ENCODE data around the gene NOP14. TPM values are rescaled to one million over a fixed set of nuclear protein-coding genes. Genes with fewer than 3 reads are reported as not detected.
"Not testable (repeated sequence)": the region's sequence is repeated elsewhere in the genome, so short reads cannot be mapped to it uniquely, and the experiment has no call there.

Gene NOP14
- total RNA-seq, 1 donor = 11.3 TPM

GRCh38 chr4:2962614-2963174 lies 512 bp downstream of the NOP14 start:
- peak in 2 of 3 donors; percentile 66 for DNase-seq (ENCODE audit: low read depth in 2 of 3, low spot score in 2 of 3)

- DNase-seq (ENCODE audit: low read depth in 2 of 3, low spot score in 2 of 3) = peak in 1 of 3 donors; percentile 37
These were observed 1.3 kb downstream of the NOP14 start for GRCh38 chr4:2961811-2962441.

- peak in 1 of 3 donors; percentile 44 for DNase-seq (ENCODE audit: low read depth in 2 of 3, low spot score in 2 of 3)
These were observed 1.8 kb downstream of the NOP14 start for GRCh38 chr4:2961421-2961810.

GRCh38 chr4:2960450-2960849 lies 2.8 kb downstream of the NOP14 start:
- DNase-seq (ENCODE audit: low read depth in 2 of 3, low spot score in 2 of 3) = not testable (repeated sequence)

- DNase-seq (ENCODE audit: low read depth in 2 of 3, low spot score in 2 of 3) = no peak
These were observed 4.8 kb downstream of the NOP14 start for GRCh38 chr4:2958446-2958845.

GRCh38 chr4:2955186-2956044 lies 7.8 kb downstream of the NOP14 start:
- not testable (repeated sequence) for DNase-seq (ENCODE audit: low read depth in 2 of 3, low spot score in 2 of 3)

GRCh38 chr4:2954358-2955185 lies 8.6 kb downstream of the NOP14 start:
- DNase-seq (ENCODE audit: low read depth in 2 of 3, low spot score in 2 of 3) = peak in 2 of 3 donors; percentile 20 to 64

- no peak for DNase-seq (ENCODE audit: low read depth in 2 of 3, low spot score in 2 of 3)
These were observed 9.7 kb downstream of the NOP14 start for GRCh38 chr4:2953496-2953895.

- no peak for DNase-seq (ENCODE audit: low read depth in 2 of 3, low spot score in 2 of 3)
These were observed 12.8 kb downstream of the NOP14 start for GRCh38 chr4:2950221-2950989.

- DNase-seq (ENCODE audit: low read depth in 2 of 3, low spot score in 2 of 3) = no peak
These were observed 13.5 kb downstream of the NOP14 start for GRCh38 chr4:2949782-2950125.

- DNase-seq (ENCODE audit: low read depth in 2 of 3, low spot score in 2 of 3) = peak in 1 of 3 donors; percentile 55
These were observed 14.1 kb downstream of the NOP14 start for GRCh38 chr4:2948895-2949781.

- no peak for DNase-seq (ENCODE audit: low read depth in 2 of 3, low spot score in 2 of 3)
These were observed 15.3 kb downstream of the NOP14 start for GRCh38 chr4:2947926-2948325.

- no peak for DNase-seq (ENCODE audit: low read depth in 2 of 3, low spot score in 2 of 3)
These were observed 16.2 kb downstream of the NOP14 start for GRCh38 chr4:2946812-2947600.

GRCh38 chr4:2945619-2946604 lies 17.3 kb downstream of the NOP14 start:
- not testable (repeated sequence) for DNase-seq (ENCODE audit: low read depth in 2 of 3, low spot score in 2 of 3)

- DNase-seq (ENCODE audit: low read depth in 2 of 3, low spot score in 2 of 3) = no peak
These were observed 18.4 kb downstream of the NOP14 start for GRCh38 chr4:2944586-2945526.

- no peak for DNase-seq (ENCODE audit: low read depth in 2 of 3, low spot score in 2 of 3)
These were observed 19.1 kb downstream of the NOP14 start for GRCh38 chr4:2944091-2944482.

All from hematopoietic multipotent progenitor cell (in vitro differentiated cells).